Measurements from ENCODE around the gene ZNF165. TPM values are rescaled to one million over a fixed set of nuclear protein-coding genes. Genes with fewer than 3 reads are reported as not detected.
"Not testable (repeated sequence)": the region's sequence is repeated elsewhere in the genome, so short reads cannot be mapped to it uniquely, and the experiment has no call there.

ZNF165 gene
- total RNA-seq, 1 donor from 2014 or later: 9.7 TPM

GRCh38 chr6:28121876-28122275, 41.5 kb downstream of the ZNF165 start:
- no peak overlapping the region for H3K4me3 Mint-ChIP-seq (ENCODE audit: low read depth)
- peaks cover 14% of the 10 kb centered on the region for H3K4me1 Mint-ChIP-seq (ENCODE audit: low read depth)

GRCh38 chr6:28122283-28122682, 41.9 kb downstream of the ZNF165 start:
- Mint-ChIP-seq H3K36me3 (ENCODE audit: insufficient read depth) (peaks cover 11% of the 10 kb centered on the region), H3K4me1 (ENCODE audit: low read depth) (peaks cover 14% of the 10 kb centered on the region)
- not testable (repeated sequence) for H3K9me3 Mint-ChIP-seq (ENCODE audit: low read depth); H3K27me3 Mint-ChIP-seq; H3K27ac Mint-ChIP-seq; H3K4me3 Mint-ChIP-seq (ENCODE audit: low read depth); DNase-seq (ENCODE audit: low spot score, unreplicated experiment)

More at GRCh38 chr6:28121876-28122275, 41.5 kb downstream of the ZNF165 start:
- Mint-ChIP-seq H3K36me3 (ENCODE audit: insufficient read depth) (peaks cover 10% of the 10 kb centered on the region), H3K27me3 (no peaks in the 10 kb centered on the region), H3K27ac (no peak overlapping the region), H3K9me3 (ENCODE audit: low read depth) (no peaks in the 10 kb centered on the region)
- TF ChIP-seq CTCF (IDR thresholded peaks at IDR 0.05; ENCODE audit: unreplicated experiment): no peak
- DNase-seq (ENCODE audit: low spot score, unreplicated experiment): no peak

- no peak for TF ChIP-seq CTCF (IDR thresholded peaks at IDR 0.05; ENCODE audit: unreplicated experiment)
- Mint-ChIP-seq H3K4me3 (ENCODE audit: low read depth) (peak within 1 kb of the TSS; percentile 97), H3K4me1 (ENCODE audit: low read depth) (peaks cover 14% of the 10 kb centered on the region), H3K27ac (peak within 1 kb of the TSS; percentile 97), H3K36me3 (ENCODE audit: insufficient read depth) (peaks cover 22% of the 10 kb centered on the region), H3K9me3 (ENCODE audit: low read depth) (no peaks in the 10 kb centered on the region), H3K27me3 (no peaks in the 10 kb centered on the region)
- peak; percentile 55 for DNase-seq (ENCODE audit: low spot score, unreplicated experiment)
Observed at GRCh38 chr6:28124350-28124970, 44.1 kb downstream of the ZNF165 start, which contains the start of gene ZSCAN16. TSS of gene ZSCAN16 (plus strand) at chr6:28124609. CDS start at chr6:28125444, 835 bp downstream.

- no peak for TF ChIP-seq CTCF (IDR thresholded peaks at IDR 0.05; ENCODE audit: unreplicated experiment)
- peak overlapping the region; percentile 97 for H3K4me3 Mint-ChIP-seq (ENCODE audit: low read depth)
- H3K27me3 Mint-ChIP-seq: no peaks in the 10 kb centered on the region
- DNase-seq (ENCODE audit: low spot score, unreplicated experiment): no peak
- no peaks in the 10 kb centered on the region for H3K9me3 Mint-ChIP-seq (ENCODE audit: low read depth)
- H3K36me3 Mint-ChIP-seq (ENCODE audit: insufficient read depth): peaks cover 27% of the 10 kb centered on the region
- H3K4me1 Mint-ChIP-seq (ENCODE audit: low read depth): peaks cover 14% of the 10 kb centered on the region
- peak overlapping the region; percentile 97 for H3K27ac Mint-ChIP-seq
Observed at GRCh38 chr6:28124971-28125353, 44.6 kb downstream of the ZNF165 start.

GRCh38 chr6:28125401-28125800, 45.0 kb downstream of the ZNF165 start:
- Mint-ChIP-seq H3K27me3 (no peaks in the 10 kb centered on the region), H3K4me1 (ENCODE audit: low read depth) (peaks cover 14% of the 10 kb centered on the region), H3K4me3 (ENCODE audit: low read depth) (peak overlapping the region; percentile 97), H3K27ac (no peak overlapping the region), H3K9me3 (ENCODE audit: low read depth) (no peaks in the 10 kb centered on the region), H3K36me3 (ENCODE audit: insufficient read depth) (peaks cover 26% of the 10 kb centered on the region)
- TF ChIP-seq CTCF (IDR thresholded peaks at IDR 0.05; ENCODE audit: unreplicated experiment): no peak
- no peak for DNase-seq (ENCODE audit: low spot score, unreplicated experiment)

GRCh38 chr6:28134015-28134414, 53.6 kb downstream of the ZNF165 start:
- no peak for DNase-seq (ENCODE audit: low spot score, unreplicated experiment)
- TF ChIP-seq CTCF (IDR thresholded peaks at IDR 0.05; ENCODE audit: unreplicated experiment): peak; percentile 37
- no peak overlapping the region for H3K4me3 Mint-ChIP-seq (ENCODE audit: low read depth)
- H3K27ac Mint-ChIP-seq: no peak overlapping the region
- peaks cover 12% of the 10 kb centered on the region for H3K36me3 Mint-ChIP-seq (ENCODE audit: insufficient read depth)
- H3K4me1 Mint-ChIP-seq (ENCODE audit: low read depth): peaks cover 18% of the 10 kb centered on the region
- H3K9me3 Mint-ChIP-seq (ENCODE audit: low read depth): no peaks in the 10 kb centered on the region
- no peaks in the 10 kb centered on the region for H3K27me3 Mint-ChIP-seq
